Smooth muscle cell of the brain vasculature (primary cell): ENCODE results near the gene ZNF629.

ENCODE experiments used
- DNase-seq: peaks from one replicate; pipeline ENCODE4 v3.0.0-alpha.2; 2012; ENCODE audit warnings: low read depth, low spot score

ZNF629 gene

DNA sequence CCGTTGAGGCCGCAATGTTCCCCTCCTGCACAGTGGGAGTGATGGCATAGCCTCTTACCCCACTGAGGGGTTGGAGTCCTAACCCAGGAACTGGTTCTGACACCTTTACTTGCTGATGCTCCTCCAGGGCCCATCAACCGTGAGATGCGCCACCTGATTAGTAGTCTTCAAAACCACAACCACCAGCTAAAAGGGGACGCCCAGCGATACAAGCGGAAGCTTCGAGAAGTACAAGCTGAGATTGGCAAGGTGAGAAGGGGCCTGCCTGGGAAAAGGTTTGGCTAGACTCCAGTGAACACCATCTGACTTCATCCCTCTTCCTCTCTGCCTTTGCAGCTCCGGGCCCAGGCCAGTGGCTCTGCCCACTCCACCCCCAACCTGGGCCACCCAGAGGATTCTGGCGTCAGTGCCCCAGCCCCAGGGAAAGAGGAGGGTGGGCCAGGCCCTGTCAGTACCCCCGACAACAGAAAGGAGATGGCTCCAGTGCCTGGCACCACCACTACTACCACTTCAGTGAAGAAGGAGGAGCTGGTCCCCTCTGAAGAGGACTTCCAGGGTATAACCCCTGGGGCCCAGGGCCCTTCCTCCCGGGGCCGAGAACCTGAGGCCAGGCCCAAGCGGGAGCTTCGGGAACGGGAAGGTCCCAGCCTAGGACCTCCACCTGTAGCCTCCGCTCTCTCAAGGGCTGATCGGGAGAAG, 19.1 kb downstream of the ZNF629 start:
- DNase-seq = no peak

DNA sequence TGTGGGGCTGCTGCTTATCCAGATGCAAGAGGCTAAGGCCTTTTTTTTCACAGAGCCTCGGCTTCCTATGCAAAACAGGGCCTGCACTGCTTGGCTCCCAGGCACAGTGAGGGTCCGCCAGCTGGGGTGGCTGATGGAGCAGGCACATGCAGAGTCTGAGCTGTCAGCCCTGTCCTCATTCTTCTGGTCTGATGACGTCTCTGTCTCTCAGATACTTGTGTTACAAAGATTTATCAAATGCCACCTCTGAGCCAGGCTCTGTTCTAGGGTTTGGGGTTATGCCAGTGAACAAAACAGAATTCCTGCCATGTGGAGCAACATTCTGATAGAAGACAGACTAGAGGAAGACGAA, 20.1 kb downstream of the ZNF629 start:
- DNase-seq = no peak

DNA sequence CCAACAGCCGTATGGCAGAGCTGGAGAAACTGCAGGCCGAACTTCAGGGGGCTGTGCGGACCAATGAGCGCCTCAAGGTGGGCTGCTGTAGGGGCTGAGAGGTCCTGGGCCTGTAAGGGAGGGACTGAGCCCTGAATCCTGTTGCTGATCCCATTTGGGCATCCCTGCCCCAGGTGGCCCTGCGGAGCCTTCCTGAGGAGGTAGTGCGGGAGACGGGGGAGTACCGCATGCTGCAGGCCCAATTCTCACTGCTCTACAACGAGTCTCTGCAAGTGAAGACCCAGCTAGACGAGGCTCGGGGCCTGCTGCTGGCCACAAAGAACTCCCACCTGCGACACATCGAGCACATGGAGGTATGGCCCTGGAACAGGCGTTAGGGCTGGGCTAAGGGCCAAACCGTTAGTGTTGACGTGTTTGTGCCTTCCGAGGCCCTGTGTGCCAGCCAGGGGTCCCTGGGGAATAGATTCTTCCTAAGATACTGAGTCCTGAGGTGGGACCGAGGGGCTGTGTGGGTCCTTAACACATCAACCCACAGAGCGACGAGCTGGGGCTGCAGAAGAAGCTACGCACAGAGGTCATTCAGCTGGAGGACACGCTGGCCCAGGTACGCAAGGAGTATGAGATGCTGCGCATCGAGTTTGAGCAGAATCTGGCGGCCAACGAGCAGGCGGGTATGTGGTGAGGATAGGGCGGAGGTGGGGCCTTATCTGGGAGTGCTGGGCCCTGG, 20.6 kb downstream of the ZNF629 start:
- DNase-seq = no peak

DNA sequence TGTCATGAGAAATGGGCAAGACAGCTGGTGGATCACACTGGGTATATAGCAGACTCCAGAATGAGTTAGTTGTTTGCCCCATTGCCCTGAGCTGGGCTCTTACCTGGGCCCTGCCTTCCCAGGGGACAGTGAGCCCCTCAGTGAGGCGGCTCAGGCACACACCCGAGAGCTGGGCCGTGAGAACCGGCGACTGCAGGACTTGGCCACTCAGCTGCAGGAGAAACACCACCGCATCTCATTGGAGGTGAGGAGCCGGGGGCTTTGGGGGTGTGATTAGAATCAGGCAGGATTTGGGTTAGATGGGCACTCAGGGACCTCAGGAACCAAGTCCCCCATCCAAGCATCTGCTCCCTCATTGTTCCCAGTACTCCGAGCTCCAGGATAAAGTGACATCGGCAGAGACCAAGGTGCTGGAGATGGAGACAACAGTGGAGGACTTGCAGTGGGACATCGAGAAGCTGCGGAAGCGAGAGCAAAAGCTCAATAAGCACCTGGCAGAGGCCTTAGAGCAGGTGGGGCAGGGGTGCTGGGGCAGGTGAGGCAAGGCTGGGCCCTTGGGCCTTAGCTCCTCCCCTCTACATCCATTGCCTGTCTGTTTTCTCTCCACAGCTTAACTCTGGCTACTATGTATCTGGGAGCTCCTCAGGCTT, 22.1 kb downstream of the ZNF629 start:
- no peak for DNase-seq

DNA sequence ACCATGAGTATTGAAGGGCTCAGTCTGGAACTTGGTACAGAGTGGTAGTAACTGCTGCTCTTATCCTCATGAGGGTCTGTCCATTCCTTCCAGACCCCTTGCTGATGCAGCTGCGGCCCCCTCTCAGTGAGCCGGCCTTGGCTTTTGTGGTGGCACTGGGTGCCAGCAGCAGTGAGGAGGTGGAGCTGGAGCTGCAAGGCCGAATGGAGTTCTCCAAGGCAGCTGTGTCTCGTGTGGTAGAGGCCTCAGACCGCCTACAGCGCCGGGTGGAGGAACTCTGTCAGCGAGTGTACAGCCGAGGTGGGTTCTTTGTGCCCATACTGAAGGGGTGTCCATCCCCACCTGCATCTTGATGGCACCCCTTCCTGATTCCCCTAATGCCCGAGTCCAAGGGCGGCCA, 22.9 kb downstream of the ZNF629 start:
- DNase-seq = no peak

DNA sequence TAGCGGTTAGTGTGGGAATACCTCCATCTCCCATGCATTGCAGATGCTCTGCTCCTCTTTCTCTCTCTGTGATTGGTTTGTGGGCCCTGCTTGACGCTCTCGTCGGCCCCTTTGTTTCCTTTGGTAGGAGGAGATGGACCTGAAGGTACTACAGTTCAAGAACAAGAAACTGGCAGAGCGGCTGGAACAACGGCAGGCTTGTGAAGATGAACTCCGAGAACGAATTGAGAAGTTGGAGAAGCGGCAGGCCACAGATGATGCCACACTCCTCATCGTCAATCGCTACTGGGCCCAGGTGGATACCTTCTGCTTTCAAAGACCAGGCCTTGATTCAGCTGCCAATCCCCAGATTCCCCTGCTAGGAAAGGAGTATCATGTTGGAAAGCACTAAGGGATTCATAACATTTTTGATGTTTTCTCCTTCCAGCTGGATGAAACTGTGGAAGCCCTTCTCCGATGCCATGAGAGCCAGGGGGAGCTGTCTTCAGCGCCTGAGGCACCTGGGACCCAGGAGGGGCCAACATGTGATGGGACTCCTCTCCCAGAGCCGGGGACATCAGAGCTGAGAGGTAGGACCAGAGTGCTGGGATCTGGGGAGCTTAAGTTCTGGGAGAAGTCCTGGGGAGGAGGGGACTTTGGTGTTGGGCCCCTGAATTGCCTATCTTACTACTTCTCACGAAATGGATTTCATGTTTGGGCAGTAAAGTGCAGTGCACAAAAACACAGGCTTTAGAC, 23.8 kb downstream of the ZNF629 start:
- no peak for DNase-seq

DNA sequence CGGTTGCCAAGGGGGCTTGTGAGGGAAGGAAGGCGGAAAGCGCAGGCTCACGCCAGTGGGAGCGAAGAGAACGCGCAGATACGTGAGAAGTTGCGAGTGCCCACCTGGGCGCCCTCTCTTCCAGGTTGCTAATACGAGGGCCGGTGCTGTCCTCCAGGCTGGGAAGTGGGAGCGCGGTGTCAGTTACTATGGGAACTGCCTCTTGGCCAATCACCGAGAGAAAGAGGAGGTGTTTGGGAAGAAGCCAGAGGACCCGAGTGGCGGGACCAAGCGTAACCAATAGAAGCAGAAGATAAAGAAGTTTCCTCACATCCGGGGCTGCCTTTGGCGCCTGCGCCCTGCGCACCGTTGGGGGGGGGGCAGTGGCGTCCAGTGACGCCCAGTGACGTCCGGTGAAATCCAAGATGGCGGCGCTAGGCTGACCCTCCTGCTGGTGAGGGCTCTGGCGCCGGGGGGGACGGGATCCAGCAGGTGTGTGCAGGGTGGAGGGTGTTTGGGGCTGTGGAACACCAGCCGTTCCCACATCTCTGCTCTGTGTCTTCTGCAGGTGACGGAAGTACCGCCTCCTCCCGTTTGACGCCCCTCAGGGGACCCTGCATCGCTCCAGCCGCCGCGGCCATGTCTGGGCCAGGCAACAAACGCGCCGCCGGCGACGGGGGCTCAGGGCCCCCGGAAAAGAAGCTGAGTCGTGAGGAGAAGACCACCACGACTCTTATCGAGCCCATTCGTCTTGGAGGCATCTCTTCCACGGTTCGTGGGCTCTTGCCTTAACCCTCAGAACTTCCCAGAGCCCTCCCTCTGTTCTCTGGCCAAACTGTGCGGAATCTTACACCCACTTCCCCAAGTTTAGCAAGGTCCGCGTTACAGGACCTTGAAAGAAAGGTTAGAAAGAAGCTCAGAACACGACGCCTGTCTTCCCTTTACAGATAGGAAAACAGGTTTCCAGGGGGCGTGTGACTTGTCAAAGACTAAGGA, 24.8 kb downstream of the ZNF629 start, which contains the start of the genes CFAP119 and RNF40:
TSS of gene CFAP119 (minus strand) at position 135 of the 975 bp plus-strand sequence. CDS start 314 bp downstream, outside the sequence.
TSS of gene RNF40 (plus strand) at position 395 of the 975 bp plus-strand sequence. CDS start at position 619, 224 bp downstream.
- DNase-seq = peak; percentile 96

DNA sequence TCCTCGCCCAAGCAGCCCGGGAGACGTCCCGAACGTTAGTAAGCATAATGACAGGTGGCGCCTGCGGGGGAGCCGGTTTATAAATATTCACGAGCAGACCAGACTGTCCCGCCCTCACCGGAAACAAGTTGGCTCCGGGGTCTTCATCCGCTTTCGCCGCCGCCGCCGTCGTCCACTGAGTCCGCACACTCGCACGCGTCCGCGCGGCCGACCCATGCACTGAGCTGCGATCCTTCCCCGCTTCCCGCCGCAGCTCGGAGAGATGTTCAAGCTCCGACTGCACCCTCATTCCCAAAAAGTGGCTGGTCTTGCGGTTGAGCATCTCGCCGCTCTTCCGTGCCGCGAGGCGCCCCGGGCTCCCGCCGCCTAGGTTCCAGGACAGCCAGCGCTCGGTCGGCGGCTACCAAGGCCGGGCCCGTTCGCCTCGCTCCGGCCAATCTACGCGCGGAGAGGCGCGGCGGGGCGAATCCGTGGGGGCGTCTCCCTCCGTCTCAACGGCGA, 25.5 kb downstream of the ZNF629 start:
- DNase-seq = no peak

DNA sequence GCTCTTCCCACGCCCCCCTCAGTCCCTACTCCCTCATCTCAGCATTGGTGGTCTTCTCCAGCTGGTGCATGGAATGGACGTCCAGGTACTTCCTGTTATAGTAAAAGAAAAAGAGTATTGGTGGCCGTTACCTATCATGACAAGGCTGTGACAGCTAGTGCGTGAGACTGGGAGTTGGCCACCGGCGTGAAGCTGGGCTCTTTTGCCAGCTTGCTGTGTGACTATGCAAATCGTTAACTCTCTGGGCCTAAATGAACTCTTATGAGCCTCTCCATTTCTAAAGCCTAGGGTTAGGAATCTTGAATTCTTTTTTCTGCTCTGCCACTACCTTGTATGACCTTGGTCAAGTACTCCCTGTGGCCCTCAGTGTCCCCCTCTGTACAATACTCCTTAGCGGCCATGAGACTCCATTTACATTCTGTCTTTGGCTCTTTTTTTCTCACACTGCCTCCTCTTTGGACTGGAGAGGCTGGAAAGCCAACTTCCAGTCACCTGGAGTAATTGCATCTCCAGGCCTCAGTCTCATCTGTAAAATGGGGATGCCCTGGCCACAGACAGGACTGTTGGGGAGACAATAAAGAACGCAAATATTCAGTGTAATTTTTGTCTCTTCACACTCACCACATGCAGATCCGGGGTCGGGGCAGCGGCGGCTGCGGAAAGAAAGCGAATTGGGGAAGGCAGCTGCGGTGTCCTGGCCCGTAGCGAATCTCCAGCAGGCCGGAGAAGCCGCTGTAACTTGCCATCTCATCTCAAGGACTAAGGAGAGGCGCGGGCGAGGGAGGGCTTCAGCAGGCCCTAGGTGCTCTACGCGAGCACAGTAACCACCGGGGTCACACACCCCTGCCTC, 26.2 kb downstream of the ZNF629 start:
- no peak for DNase-seq

DNA sequence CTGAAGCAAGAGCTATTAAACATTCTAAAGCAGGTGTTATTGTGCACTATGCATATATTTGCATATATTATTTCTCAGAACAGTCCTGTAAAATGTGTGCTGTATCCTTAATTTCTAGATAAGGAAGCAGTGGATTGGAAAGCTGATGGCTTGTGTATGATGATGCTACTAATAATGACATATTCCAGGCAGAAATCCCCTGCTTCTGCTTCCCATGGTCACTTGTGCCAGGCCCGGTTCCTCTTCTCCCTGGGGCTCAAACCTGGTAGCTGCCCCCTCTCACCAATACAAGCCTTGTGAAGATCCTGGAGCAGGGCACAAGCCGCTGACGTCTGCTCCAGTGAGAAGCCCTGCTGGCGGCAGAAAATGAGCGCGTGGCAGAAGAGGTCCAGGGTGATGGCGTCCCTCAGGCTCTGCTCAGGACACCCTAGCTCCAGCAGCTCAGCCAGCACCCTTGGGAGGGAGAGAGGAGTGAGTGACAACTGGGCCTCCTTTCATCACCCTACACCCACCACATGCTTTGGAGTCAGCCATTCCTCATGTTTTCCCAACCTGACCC, 26.9 kb downstream of the ZNF629 start:
- DNase-seq = no peak

DNA sequence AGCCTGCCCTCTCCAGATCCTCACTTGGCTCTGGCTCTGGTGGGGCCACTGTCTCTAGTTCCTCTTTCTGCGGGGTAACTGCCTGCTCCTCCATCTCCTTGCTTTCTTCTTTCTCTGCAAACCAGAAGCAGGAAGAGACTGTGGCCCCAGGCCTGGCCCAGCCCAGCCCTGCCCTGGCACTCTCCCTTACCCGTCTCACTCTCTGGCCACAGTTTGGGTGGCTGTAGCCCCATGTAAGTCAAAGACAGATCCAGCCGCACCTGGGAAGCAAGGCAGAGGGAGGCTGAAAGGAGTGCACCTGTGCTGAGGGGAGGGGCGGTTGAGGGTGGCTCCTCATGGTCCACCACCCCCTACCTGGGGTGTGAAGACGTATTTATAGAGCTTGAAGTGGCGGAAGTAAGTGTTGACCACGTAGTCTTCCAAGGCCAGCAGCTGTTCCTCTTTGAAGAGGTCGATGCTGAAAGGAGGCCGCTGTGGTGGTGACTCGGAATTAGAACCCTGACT, 28.0 kb downstream of the ZNF629 start:
- no peak for DNase-seq

DNA sequence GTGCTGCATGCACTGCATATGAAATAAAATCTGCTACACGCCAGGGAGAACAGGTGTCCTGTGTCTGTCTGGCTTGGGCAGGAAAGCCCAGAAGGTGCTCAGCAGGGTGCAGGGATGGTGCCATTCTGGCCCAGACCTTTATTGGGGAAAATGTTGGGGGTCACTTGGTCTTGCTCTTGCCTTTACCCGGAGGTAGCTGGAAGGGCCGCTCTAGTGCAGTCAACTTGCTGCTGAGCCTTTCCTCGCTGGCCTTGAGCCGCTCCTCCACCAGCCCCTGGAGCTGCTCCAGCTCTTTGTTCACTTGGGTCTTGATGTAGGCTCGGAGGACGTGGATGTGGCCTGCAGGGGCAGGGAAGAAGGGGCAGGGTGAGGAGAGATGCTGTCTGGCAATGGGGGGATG, 29.7 kb downstream of the ZNF629 start:
- no peak for DNase-seq

DNA sequence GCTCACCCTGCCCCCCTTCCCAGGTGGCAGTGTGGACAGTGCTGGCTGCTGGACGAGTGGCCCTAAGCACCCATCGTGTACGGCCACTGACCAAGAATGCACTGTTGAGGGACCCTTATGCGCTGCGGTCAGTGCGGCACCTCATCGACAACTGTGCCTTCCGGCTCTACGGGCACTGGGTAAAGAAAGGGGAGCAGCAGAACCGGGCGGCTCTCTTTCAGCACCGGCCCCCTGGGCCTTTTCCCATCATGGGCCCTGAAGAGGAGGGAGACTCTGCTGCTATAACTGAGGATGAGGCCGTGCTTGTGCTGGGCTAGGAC, 30.3 kb downstream of the ZNF629 start:
- DNase-seq = no peak

DNA sequence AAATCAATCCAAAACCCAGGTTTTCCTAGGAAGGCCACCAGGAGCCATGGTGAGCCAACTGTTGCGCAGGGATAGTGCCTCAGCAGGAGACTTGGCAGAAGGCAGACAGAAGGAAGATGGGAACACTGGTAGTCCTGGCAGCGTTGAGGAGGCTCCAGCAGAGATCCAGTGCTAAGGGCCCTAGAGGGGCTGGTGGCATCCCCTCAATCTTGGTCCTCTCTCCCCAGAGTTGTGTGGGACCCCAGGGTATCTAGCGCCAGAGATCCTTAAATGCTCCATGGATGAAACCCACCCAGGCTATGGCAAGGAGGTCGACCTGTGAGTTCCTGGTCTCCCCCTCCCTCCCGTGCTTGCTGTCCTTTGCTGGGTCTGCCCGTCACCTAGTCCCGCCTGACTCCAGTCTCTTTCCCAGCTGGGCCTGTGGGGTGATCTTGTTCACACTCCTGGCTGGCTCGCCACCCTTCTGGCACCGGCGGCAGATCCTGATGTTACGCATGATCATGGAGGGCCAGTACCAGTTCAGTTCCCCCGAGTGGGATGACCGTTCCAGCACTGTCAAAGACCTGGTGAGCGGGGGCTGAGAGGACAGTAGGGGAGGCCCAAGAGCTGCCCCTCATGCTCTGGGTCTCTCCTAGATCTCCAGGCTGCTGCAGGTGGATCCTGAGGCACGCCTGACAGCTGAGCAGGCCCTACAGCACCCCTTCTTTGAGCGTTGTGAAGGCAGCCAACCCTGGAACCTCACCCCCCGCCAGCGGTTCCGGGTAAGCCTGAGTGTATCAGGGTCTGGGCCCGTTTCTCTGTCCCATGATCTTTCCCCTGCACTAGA, 30.8 kb downstream of the ZNF629 start:
- DNase-seq = no peak

DNA sequence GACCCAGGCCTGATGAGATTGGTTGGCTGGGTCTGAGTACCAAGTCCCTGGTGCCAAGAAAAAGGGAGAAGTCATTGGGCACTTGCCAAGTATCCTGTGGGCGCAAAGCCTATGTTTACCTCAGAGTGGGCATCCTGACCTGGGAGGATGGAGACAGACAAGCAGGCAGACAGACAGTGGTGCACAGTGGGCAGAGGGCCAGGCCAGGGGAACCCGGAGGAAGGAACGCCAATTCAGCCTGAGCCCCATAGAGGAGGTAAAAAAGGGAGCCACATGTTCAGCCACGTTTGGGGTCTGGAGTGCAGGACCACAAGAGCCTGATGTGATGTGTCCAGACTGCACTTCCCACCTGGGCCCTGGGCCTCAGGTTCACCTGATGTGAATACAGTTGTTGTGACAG, 33.4 kb downstream of the ZNF629 start:
- DNase-seq = no peak

DNA sequence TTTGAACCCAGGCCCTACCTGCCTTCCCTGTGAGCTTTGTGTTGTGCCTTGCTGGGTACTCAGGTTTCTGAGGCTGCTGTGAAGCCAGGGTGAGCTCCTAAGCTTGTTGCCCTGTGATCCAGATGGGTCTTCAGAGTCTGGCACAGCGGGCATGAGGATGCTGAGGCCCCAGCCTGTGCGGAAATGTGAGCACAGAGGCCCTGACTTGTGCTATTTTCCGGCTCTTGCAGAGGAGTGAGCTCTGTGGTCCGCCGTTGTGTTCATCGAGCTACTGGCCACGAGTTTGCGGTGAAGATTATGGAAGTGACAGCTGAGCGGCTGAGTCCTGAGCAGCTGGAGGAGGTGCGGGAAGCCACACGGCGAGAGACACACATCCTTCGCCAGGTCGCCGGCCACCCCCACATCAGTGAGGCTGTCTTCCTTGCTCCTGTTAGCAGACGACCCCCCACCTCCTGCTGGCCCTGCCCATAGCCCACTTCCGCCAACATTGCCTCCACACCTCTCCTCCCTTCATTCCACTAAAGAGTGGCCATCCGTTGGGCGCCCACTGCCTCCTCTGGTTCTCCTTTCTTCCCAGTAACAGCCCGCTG, 36.0 kb downstream of the ZNF629 start:
- no peak for DNase-seq

DNA sequence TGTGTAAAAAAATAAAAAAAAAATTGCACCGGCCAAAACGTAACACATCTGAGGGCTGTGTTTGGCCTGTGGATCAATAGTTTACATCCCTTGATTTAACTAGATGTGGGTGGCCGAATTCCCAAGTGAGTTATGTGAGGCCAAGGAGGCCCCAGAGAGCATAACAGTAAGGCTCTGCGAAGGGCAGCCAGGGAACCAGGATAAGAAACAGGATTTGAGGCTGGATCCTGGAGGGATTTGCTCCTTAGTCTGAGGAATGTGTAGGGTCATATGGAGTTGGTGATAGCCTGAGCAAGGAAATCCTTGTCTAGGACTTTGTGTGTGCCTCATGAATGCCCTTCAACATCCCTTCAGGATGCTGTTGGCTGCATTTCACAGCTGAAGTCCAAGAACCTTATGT, 36.8 kb downstream of the ZNF629 start:
- no peak for DNase-seq
